Skeletal muscle cell (primary cell): ENCODE measurements around the gene KDM1B.
A peak's percentile ranks its signal among the peaks of the same experiment; 100 is the strongest.

Source experiments
- DNase-seq: peaks from one replicate; pipeline ENCODE4 v3.0.0-alpha.2; 2010; ENCODE audit warnings: low read depth
- H3K4me3 ChIP-seq: 2 replicates; pipeline ENCODE4 v1.5.1; 2011; ENCODE audit warnings: low read depth, mild to moderate bottlenecking, control low read depth, low read length, moderate library complexity

Gene KDM1B

GRCh38 chr6:18155150-18155863, at the start of gene KDM1B:
Gene KDM1B (plus strand): TSS chr6:18155422. CDS start chr6:18159896, 4,474 bp downstream.
- H3K4me3 ChIP-seq = peak within 1 kb of the TSS; percentile 85

GRCh38 chr6:18107061-18107460, 48.2 kb upstream of the KDM1B start:
- H3K4me3 ChIP-seq = no peak overlapping the region
- DNase-seq = no peak

More at GRCh38 chr6:18155150-18155863, at the start of gene KDM1B:
- peak; percentile 94 for DNase-seq

- no peak overlapping the region for H3K4me3 ChIP-seq
- DNase-seq = no peak
Observed at GRCh38 chr6:18110162-18110561, 45.1 kb upstream of the KDM1B start.

- H3K4me3 ChIP-seq = no peak overlapping the region
- DNase-seq = no peak
Observed at GRCh38 chr6:18115356-18115755, 39.9 kb upstream of the KDM1B start.

GRCh38 chr6:18117136-18117535, 38.1 kb upstream of the KDM1B start:
- no peak overlapping the region for H3K4me3 ChIP-seq
- no peak for DNase-seq

GRCh38 chr6:18118330-18118729, 36.9 kb upstream of the KDM1B start:
- no peak for DNase-seq
- H3K4me3 ChIP-seq = no peak overlapping the region

GRCh38 chr6:18119236-18119635, 36.0 kb upstream of the KDM1B start:
- no peak overlapping the region for H3K4me3 ChIP-seq
- no peak for DNase-seq

GRCh38 chr6:18121580-18122127, 33.6 kb upstream of the KDM1B start:
- H3K4me3 ChIP-seq = peak overlapping the region; percentile 49
- no peak for DNase-seq

- DNase-seq = peak; percentile 47
- peak within 1 kb of the TSS; percentile 49 for H3K4me3 ChIP-seq
Observed at GRCh38 chr6:18122128-18123093, 32.8 kb upstream of the KDM1B start, which contains the start of gene NHLRC1. Gene NHLRC1 (minus strand): TSS chr6:18122677. CDS start chr6:18122606, 71 bp downstream.

- no peak overlapping the region for H3K4me3 ChIP-seq
- no peak for DNase-seq
Observed at GRCh38 chr6:18126121-18126520, 29.1 kb upstream of the KDM1B start.

- no peak for DNase-seq
Observed at GRCh38 chr6:18132346-18132745, 22.9 kb upstream of the KDM1B start.

GRCh38 chr6:18135171-18135570, 20.1 kb upstream of the KDM1B start:
- no peak for DNase-seq
- no peak overlapping the region for H3K4me3 ChIP-seq

More at GRCh38 chr6:18132346-18132745, 22.9 kb upstream of the KDM1B start:
- no peak overlapping the region for H3K4me3 ChIP-seq

GRCh38 chr6:18136260-18136659, 19.0 kb upstream of the KDM1B start:
- DNase-seq = no peak

GRCh38 chr6:18138906-18139305, 16.3 kb upstream of the KDM1B start:
- H3K4me3 ChIP-seq = no peak overlapping the region
- no peak for DNase-seq

More at GRCh38 chr6:18136260-18136659, 19.0 kb upstream of the KDM1B start:
- H3K4me3 ChIP-seq = no peak overlapping the region

- H3K4me3 ChIP-seq = no peak overlapping the region
- DNase-seq = no peak
Observed at GRCh38 chr6:18139935-18140621, 15.1 kb upstream of the KDM1B start.

GRCh38 chr6:18141805-18142590, 13.2 kb upstream of the KDM1B start:
- H3K4me3 ChIP-seq = no peak overlapping the region
- DNase-seq = no peak

GRCh38 chr6:18142591-18142861, 12.7 kb upstream of the KDM1B start:
- no peak overlapping the region for H3K4me3 ChIP-seq
- DNase-seq = no peak

- peak; percentile 21 for DNase-seq
- no peak overlapping the region for H3K4me3 ChIP-seq
Observed at GRCh38 chr6:18147160-18147559, 8.1 kb upstream of the KDM1B start.

- DNase-seq = no peak
- no peak overlapping the region for H3K4me3 ChIP-seq
Observed at GRCh38 chr6:18147616-18148015, 7.6 kb upstream of the KDM1B start.
